Measurements from ENCODE around the gene TNFRSF13B.
A peak's percentile ranks its signal among the peaks of the same experiment; 100 is the strongest.

TNFRSF13B gene

GRCh38 chr17:16945136-16945482 is 26.8 kb downstream of the TNFRSF13B start:
- Histone ChIP-seq H3K27ac (no peak overlapping the region), H3K4me3 (no peak overlapping the region)
- TF ChIP-seq CTCF (IDR thresholded peaks at IDR 0.05) = no peak
- peak; percentile 53 for DNase-seq (ENCODE audit: low spot score)

- peak; percentile 54 for DNase-seq (ENCODE audit: low spot score)
- no peak overlapping the region for H3K27ac ChIP-seq
- H3K4me3 ChIP-seq = no peak overlapping the region
- TF ChIP-seq CTCF (IDR thresholded peaks at IDR 0.05) = no peak
Measured at GRCh38 chr17:16944334-16945135, 27.4 kb downstream of the TNFRSF13B start.

- DNase-seq (ENCODE audit: low spot score) = peak; percentile 68
- Histone ChIP-seq H3K4me3 (no peak overlapping the region), H3K27ac (no peak overlapping the region)
- no peak for TF ChIP-seq CTCF (IDR thresholded peaks at IDR 0.05)
Measured at GRCh38 chr17:16943541-16944333, 28.2 kb downstream of the TNFRSF13B start.

GRCh38 chr17:16943032-16943352 is 28.9 kb downstream of the TNFRSF13B start:
- no peak overlapping the region for H3K27ac ChIP-seq
- TF ChIP-seq CTCF (IDR thresholded peaks at IDR 0.05) = no peak

GRCh38 chr17:16942141-16943031 is 29.5 kb downstream of the TNFRSF13B start:
- DNase-seq (ENCODE audit: low spot score) = peak; percentile 58
- TF ChIP-seq CTCF (IDR thresholded peaks at IDR 0.05) = no peak
- no peak overlapping the region for H3K27ac ChIP-seq
- H3K4me3 ChIP-seq = no peak overlapping the region

More at GRCh38 chr17:16943032-16943352, 28.9 kb downstream of the TNFRSF13B start:
- no peak overlapping the region for H3K4me3 ChIP-seq
- DNase-seq (ENCODE audit: low spot score) = peak; percentile 54

GRCh38 chr17:16941072-16942036 is 30.6 kb downstream of the TNFRSF13B start:
- H3K4me3 ChIP-seq = no peak overlapping the region
- no peak for TF ChIP-seq CTCF (IDR thresholded peaks at IDR 0.05)
- no peak overlapping the region for H3K27ac ChIP-seq
- DNase-seq (ENCODE audit: low spot score) = peak; percentile 52
